ENCODE measurements around the gene SLC25A52.

GRCh38 chr18:31722369-31722957 lies 38.2 kb downstream of the SLC25A52 start:
- no peak for TF ChIP-seq POLR2AphosphoS5 (IDR thresholded peaks at IDR 0.05)
- no peak for TF ChIP-seq POLR2A (IDR thresholded peaks at IDR 0.05)
- TF ChIP-seq CTCF (IDR thresholded peaks at IDR 0.05): peak; percentile 20 to 82 (median 60)

Measured in sigmoid colon (tissue), 4 donors.